ENCODE results near the gene SLC10A2. TPM values are rescaled to one million over a fixed set of nuclear protein-coding genes. Genes with fewer than 3 reads are reported as not detected.
"Not testable (repeated sequence)": the region's sequence is repeated elsewhere in the genome, so short reads cannot be mapped to it uniquely, and the experiment has no call there.

Gene SLC10A2
- total RNA-seq, 1 donor from 2014 or later = not detected

GRCh38 chr13:103097366-103097928, 31.2 kb upstream of the SLC10A2 start:
- Histone ChIP-seq H3K4me1 (no peaks in the 10 kb centered on the region), H3K36me3 (no peaks in the 10 kb centered on the region), H3K27me3 (no peaks in the 10 kb centered on the region), H3K27ac (no peak overlapping the region), H3K9me3 (peaks cover 16% of the 10 kb centered on the region), H3K4me3 (no peak overlapping the region)
- no peak for TF ChIP-seq POLR2A (IDR thresholded peaks at IDR 0.05)
- TF ChIP-seq POLR2AphosphoS5 (IDR thresholded peaks at IDR 0.05; ENCODE audit: insufficient read depth in 1 of 2, low read depth in 1 of 2) = no peak
- no peak for DNase-seq (ENCODE audit: extremely low spot score in 2 of 2)
- intact Hi-C loops (cut with DNase I) = no loop called here

DNA sequence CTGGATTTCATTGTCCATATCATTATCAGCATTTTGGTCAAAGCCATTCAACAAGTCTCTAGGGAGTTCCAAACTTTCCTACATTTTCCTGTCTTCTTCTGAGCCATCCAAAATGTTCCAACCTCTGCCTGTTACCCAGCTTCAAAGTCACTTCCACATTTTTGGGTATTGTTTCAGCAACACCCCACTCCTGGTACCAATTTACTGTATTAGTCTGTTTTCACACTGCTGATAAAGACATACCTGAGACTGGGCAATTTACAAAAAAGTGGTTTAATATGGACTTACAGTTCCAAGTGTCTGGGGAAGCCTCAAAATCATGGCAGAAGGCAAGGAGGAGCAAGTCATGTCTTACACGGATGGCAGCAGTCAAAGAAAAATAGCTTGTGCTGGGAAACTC, 27.4 kb upstream of the SLC10A2 start:
- H3K4me3 ChIP-seq; H3K4me1 ChIP-seq; H3K36me3 ChIP-seq; DNase-seq (ENCODE audit: extremely low spot score in 2 of 2); intact Hi-C loops (cut with DNase I); H3K27ac ChIP-seq; H3K27me3 ChIP-seq: not testable (repeated sequence)
- H3K9me3 ChIP-seq = peaks cover 16% of the 10 kb centered on the region

- H3K9me3 ChIP-seq = no peaks in the 10 kb centered on the region
These were observed 21.1 kb upstream of the SLC10A2 start for GRCh38 chr13:103087275-103087674.

GRCh38 chr13:103081435-103081834, 15.2 kb upstream of the SLC10A2 start:
- Histone ChIP-seq H3K36me3 (no peaks in the 10 kb centered on the region), H3K9me3 (no peaks in the 10 kb centered on the region), H3K4me3 (no peak overlapping the region), H3K4me1 (no peaks in the 10 kb centered on the region), H3K27ac (no peak overlapping the region), H3K27me3 (no peaks in the 10 kb centered on the region)
- intact Hi-C loops (cut with DNase I) = no loop called here
- TF ChIP-seq POLR2A (IDR thresholded peaks at IDR 0.05) = no peak
- no peak for TF ChIP-seq CTCF (IDR thresholded peaks at IDR 0.05)
- TF ChIP-seq POLR2AphosphoS5 (IDR thresholded peaks at IDR 0.05; ENCODE audit: insufficient read depth in 1 of 2, low read depth in 1 of 2) = no peak
- no peak for DNase-seq (ENCODE audit: extremely low spot score in 2 of 2)

More at GRCh38 chr13:103087275-103087674, 21.1 kb upstream of the SLC10A2 start:
- H3K36me3 ChIP-seq = no peaks in the 10 kb centered on the region
- TF ChIP-seq CTCF (IDR thresholded peaks at IDR 0.05) (no peak), POLR2AphosphoS5 (IDR thresholded peaks at IDR 0.05; ENCODE audit: insufficient read depth in 1 of 2, low read depth in 1 of 2) (no peak), POLR2A (IDR thresholded peaks at IDR 0.05) (no peak)
- intact Hi-C loops (cut with DNase I) = no loop called here
- no peak for DNase-seq (ENCODE audit: extremely low spot score in 2 of 2)
- H3K27ac ChIP-seq = no peak overlapping the region
- no peaks in the 10 kb centered on the region for H3K27me3 ChIP-seq
- no peak overlapping the region for H3K4me3 ChIP-seq
- no peaks in the 10 kb centered on the region for H3K4me1 ChIP-seq

DNA sequence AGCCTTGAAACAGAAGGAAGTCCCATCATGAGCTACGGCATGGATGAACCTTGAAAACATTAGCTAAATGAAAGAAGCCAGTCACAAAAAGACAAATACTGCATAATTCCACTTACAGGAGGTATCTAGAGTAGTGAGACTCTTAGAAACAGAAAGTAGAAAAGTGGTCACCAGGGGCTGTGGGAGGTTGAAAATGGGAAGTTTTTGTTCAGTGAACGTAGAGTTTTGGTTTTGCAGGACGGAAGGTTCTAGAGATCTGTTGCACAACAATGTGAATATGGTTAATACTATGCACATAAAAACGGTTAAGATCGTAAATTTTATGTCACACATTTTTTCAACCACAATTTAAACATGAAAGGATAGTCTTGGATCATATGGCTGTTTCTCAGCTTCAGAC, 11.9 kb upstream of the SLC10A2 start:
- no peak for DNase-seq (ENCODE audit: extremely low spot score in 2 of 2)
- Histone ChIP-seq H3K9me3 (no peaks in the 10 kb centered on the region), H3K27me3 (no peaks in the 10 kb centered on the region), H3K36me3 (no peaks in the 10 kb centered on the region), H3K4me1 (no peaks in the 10 kb centered on the region), H3K4me3 (no peak overlapping the region), H3K27ac (no peak overlapping the region)
- intact Hi-C loops (cut with DNase I) = no loop called here
- TF ChIP-seq CTCF (IDR thresholded peaks at IDR 0.05) = no peak
- no peak for TF ChIP-seq POLR2AphosphoS5 (IDR thresholded peaks at IDR 0.05; ENCODE audit: insufficient read depth in 1 of 2, low read depth in 1 of 2)
- no peak for TF ChIP-seq POLR2A (IDR thresholded peaks at IDR 0.05)

DNA sequence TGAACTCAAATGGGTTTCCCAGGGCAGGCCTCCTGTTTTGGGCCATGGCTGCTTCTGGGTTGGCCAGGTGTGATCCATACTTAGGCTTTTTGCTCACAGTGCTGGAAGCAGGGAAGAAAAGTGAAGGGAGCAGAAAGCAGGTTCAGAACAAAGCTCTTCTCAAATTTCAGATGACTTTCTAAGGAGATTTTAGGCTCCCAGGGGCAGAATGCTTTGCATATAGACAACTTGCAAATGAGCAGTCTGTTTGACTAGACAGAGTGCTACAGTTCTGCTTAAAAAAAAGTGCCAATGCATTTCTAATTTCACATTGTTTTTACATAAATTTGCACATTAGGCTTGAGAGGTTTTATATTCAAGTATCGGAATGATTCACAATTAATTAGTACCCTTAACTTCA, 2.6 kb upstream of the SLC10A2 start:
- no peaks in the 10 kb centered on the region for H3K36me3 ChIP-seq
- no peaks in the 10 kb centered on the region for H3K4me1 ChIP-seq
- no peak for DNase-seq (ENCODE audit: extremely low spot score in 2 of 2)
- H3K9me3 ChIP-seq = no peaks in the 10 kb centered on the region
- H3K27ac ChIP-seq = no peak overlapping the region
- TF ChIP-seq POLR2A (IDR thresholded peaks at IDR 0.05) (no peak), POLR2AphosphoS5 (IDR thresholded peaks at IDR 0.05; ENCODE audit: insufficient read depth in 1 of 2, low read depth in 1 of 2) (no peak), CTCF (IDR thresholded peaks at IDR 0.05) (no peak)
- H3K4me3 ChIP-seq = no peak overlapping the region
- intact Hi-C loops (cut with DNase I) = no loop called here
- H3K27me3 ChIP-seq = no peaks in the 10 kb centered on the region

Measured in vagina (tissue), 2 donors.